ENCODE measurements around the gene HSPA8. TPM values are rescaled to one million over a fixed set of nuclear protein-coding genes. Genes with fewer than 3 reads are reported as not detected.
A peak's percentile ranks its signal among the peaks of the same experiment; 100 is the strongest.
"Not testable (repeated sequence)": the region's sequence is repeated elsewhere in the genome, so short reads cannot be mapped to it uniquely, and the experiment has no call there.

Gene HSPA8
- total RNA-seq, 3 donors from 2014 or later, result 691 to 851 (median 698) TPM

- H3K27ac ChIP-seq, result peak overlapping the region in 1 of 2 donors; percentile 28
- no peaks in the 10 kb centered on the region for H3K27me3 ChIP-seq
- DNase-seq (ENCODE audit: low spot score in 2 of 2), result peak in 1 of 2 donors; percentile 51
- TF ChIP-seq POLR2AphosphoS5 (IDR thresholded peaks at IDR 0.05) (no peak), POLR2A (IDR thresholded peaks at IDR 0.05) (no peak)
- TF ChIP-seq, protein P1, sequence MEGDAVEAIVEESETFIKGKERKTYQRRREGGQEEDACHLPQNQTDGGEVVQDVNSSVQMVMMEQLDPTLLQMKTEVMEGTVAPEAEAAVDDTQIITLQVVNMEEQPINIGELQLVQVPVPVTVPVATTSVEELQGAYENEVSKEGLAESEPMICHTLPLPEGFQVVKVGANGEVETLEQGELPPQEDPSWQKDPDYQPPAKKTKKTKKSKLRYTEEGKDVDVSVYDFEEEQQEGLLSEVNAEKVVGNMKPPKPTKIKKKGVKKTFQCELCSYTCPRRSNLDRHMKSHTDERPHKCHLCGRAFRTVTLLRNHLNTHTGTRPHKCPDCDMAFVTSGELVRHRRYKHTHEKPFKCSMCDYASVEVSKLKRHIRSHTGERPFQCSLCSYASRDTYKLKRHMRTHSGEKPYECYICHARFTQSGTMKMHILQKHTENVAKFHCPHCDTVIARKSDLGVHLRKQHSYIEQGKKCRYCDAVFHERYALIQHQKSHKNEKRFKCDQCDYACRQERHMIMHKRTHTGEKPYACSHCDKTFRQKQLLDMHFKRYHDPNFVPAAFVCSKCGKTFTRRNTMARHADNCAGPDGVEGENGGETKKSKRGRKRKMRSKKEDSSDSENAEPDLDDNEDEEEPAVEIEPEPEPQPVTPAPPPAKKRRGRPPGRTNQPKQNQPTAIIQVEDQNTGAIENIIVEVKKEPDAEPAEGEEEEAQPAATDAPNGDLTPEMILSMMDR (IDR thresholded peaks at IDR 0.05), result peak; percentile 42 to 66 (median 61)
- H3K4me3 ChIP-seq, result no peak overlapping the region
- H3K4me1 ChIP-seq, result peaks cover 0 to 5% of the 10 kb centered on the region in 2 donors
- intact Hi-C loops (cut with DNase I; ENCODE audit: low total_unique reads), result no loop called here
- no peaks in the 10 kb centered on the region for H3K9me3 ChIP-seq
- no peaks in the 10 kb centered on the region for H3K36me3 ChIP-seq
These were observed 41.5 kb upstream of the HSPA8 start for GRCh38 chr11:123103326-123103980.

DNA sequence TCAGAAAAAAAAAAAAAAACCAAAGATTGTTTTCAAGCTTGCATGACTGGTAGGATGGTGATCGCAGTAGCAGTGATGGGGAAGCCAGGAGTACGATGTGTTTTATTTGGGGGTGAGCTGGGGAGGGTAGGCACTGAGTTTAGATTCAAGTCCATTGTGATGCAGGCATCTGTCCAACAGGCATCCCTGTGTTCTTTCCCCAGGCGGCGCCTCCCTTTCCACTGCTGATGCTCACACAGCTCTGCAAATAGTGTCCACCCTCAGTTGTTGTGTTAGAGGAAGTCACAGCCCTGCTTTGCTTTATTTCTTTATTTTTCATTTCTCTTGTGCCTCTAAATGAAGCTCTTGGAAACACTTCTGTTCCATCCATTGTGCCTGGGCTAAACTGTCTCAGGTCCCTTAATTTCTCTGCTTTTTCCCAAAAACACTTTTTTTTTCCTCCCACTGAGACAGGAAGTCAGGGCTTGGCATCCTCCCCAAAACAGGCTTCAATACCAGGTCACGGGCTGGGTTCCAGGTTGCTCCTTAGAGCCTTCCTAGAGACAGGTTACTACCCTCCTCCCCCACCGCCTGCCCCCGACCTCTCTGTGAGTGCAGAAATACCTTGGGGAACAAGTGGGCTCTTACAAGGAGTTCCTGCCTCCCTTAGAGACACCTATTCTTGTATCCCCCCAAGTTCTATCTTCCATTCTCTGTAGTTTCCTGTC lies 38.6 kb upstream of the HSPA8 start:
- Histone ChIP-seq H3K9me3 (no peaks in the 10 kb centered on the region), H3K4me1 (peaks cover 0 to 5% of the 10 kb centered on the region in 2 donors), H3K4me3 (no peak overlapping the region), H3K36me3 (no peaks in the 10 kb centered on the region), H3K27me3 (no peaks in the 10 kb centered on the region), H3K27ac (peak overlapping the region; percentile 59 to 60)
- TF ChIP-seq, protein P1 (IDR thresholded peaks at IDR 0.05), result no peak
- TF ChIP-seq POLR2AphosphoS5 (IDR thresholded peaks at IDR 0.05) (no peak), POLR2A (IDR thresholded peaks at IDR 0.05) (no peak)
- peak; percentile 44 to 54 for DNase-seq (ENCODE audit: low spot score in 2 of 2)
- intact Hi-C loops (cut with DNase I; ENCODE audit: low total_unique reads), result no loop called here

DNA sequence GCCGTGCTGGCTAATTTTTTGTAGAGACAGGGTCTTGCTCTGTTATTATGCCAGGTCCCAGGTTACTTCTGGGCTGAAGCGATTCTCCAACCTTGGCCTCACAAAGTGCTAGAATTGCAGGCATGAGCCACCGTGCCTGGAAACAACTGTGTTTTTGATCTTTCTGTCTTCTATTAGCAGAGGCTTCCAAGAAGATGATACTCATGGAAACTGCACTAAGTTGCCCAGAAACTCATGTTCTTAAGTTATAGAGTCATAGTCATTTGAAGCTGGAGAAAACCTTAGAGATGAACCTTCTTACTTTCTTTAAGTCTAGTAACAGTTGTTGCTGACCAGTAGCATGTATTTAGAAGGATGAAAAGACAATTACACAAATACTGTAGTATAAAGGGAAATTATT lies 37.1 kb upstream of the HSPA8 start:
- no peak overlapping the region for H3K27ac ChIP-seq
- peaks cover 0 to 5% of the 10 kb centered on the region in 2 donors for H3K4me1 ChIP-seq
- no peak for TF ChIP-seq POLR2A (IDR thresholded peaks at IDR 0.05)
- TF ChIP-seq POLR2AphosphoS5 (IDR thresholded peaks at IDR 0.05), result no peak
- TF ChIP-seq, protein P1 (IDR thresholded peaks at IDR 0.05), result no peak
- H3K36me3 ChIP-seq, result no peaks in the 10 kb centered on the region
- H3K4me3 ChIP-seq, result no peak overlapping the region
- intact Hi-C loops (cut with DNase I; ENCODE audit: low total_unique reads), result no loop called here
- H3K9me3 ChIP-seq, result no peaks in the 10 kb centered on the region
- DNase-seq (ENCODE audit: low spot score in 2 of 2), result no peak
- no peaks in the 10 kb centered on the region for H3K27me3 ChIP-seq

- intact Hi-C loops (cut with DNase I; ENCODE audit: low total_unique reads), result no loop called here
- no peak overlapping the region for H3K27ac ChIP-seq
- no peak for DNase-seq (ENCODE audit: low spot score in 2 of 2)
- H3K4me1 ChIP-seq, result no peaks in the 10 kb centered on the region
- no peaks in the 10 kb centered on the region for H3K9me3 ChIP-seq
- no peak overlapping the region for H3K4me3 ChIP-seq
- no peaks in the 10 kb centered on the region for H3K27me3 ChIP-seq
- TF ChIP-seq, protein P1 (IDR thresholded peaks at IDR 0.05), result no peak
- no peak for TF ChIP-seq POLR2A (IDR thresholded peaks at IDR 0.05)
- no peak for TF ChIP-seq POLR2AphosphoS5 (IDR thresholded peaks at IDR 0.05)
- H3K36me3 ChIP-seq, result no peaks in the 10 kb centered on the region
These were observed 31.8 kb upstream of the HSPA8 start for GRCh38 chr11:123093739-123094138.

- TF ChIP-seq POLR2A (IDR thresholded peaks at IDR 0.05) (no peak), POLR2AphosphoS5 (IDR thresholded peaks at IDR 0.05) (no peak)
- TF ChIP-seq, protein P1 (IDR thresholded peaks at IDR 0.05), result no peak
- Histone ChIP-seq H3K4me3 (no peak overlapping the region), H3K9me3 (no peaks in the 10 kb centered on the region), H3K36me3 (no peaks in the 10 kb centered on the region), H3K27ac (no peak overlapping the region), H3K4me1 (no peaks in the 10 kb centered on the region), H3K27me3 (no peaks in the 10 kb centered on the region)
- intact Hi-C loops (cut with DNase I; ENCODE audit: low total_unique reads), result no loop called here
- no peak for DNase-seq (ENCODE audit: low spot score in 2 of 2)
These were observed 29.6 kb upstream of the HSPA8 start for GRCh38 chr11:123091506-123091905.

- H3K9me3 ChIP-seq; H3K36me3 ChIP-seq; H3K27me3 ChIP-seq; H3K27ac ChIP-seq; DNase-seq (ENCODE audit: low spot score in 2 of 2); H3K4me1 ChIP-seq; intact Hi-C loops (cut with DNase I; ENCODE audit: low total_unique reads); H3K4me3 ChIP-seq: not testable (repeated sequence)
These were observed 28.2 kb upstream of the HSPA8 start for GRCh38 chr11:123090168-123090567.

DNA sequence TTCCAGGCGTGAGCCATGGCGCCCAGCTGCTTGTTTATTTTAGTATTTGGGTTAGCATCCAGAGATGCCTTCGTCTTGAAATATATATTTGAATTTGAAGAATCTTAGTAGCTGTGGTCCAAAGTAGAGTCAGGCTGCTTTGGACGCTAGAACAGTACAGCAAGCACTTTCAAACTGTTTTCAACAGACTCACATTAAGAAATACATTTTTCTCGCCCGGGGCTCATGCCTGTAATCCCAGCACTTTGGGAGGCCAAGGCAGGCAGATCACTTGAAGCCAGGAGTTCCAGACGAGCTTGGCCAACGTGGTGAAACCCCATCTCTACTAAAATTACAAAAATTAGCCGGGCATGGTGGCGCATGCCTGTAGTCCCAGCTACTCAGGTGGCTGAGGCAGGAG lies 27.0 kb upstream of the HSPA8 start:
- DNase-seq (ENCODE audit: low spot score in 2 of 2), result peak in 1 of 2 donors; percentile 48
- intact Hi-C loops (cut with DNase I; ENCODE audit: low total_unique reads); H3K4me1 ChIP-seq; H3K4me3 ChIP-seq; H3K9me3 ChIP-seq; H3K27ac ChIP-seq; H3K36me3 ChIP-seq; H3K27me3 ChIP-seq: not testable (repeated sequence)

DNA sequence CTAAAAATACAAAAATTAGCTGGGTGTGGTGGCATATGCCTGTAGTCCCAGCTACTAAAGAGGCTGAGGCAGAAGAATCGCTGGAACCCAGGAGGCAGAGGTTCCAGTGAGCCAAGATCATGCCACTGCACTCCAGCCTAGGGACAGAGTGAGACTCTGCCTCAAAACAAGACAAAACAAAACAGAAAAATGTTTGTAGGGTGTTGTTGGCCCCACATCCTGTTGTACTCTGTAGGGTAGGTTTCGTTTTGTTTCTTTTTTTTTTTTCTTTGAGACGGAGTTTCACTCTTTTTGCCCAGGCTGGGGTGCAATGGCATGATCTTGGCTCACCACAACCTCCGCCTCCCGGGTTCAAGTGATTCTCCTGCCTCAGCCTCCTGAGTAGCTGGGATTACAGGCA lies 25.7 kb upstream of the HSPA8 start:
- H3K27ac ChIP-seq, result not testable (repeated sequence)

More for the DNA sequence above, 25.7 kb upstream of the HSPA8 start:
- H3K4me1 ChIP-seq; DNase-seq (ENCODE audit: low spot score in 2 of 2); intact Hi-C loops (cut with DNase I; ENCODE audit: low total_unique reads); H3K9me3 ChIP-seq; H3K4me3 ChIP-seq; H3K36me3 ChIP-seq; H3K27me3 ChIP-seq: not testable (repeated sequence)

All from breast epithelium (tissue), 4 donors.